Measurements from ENCODE around the gene TMEM115.

The TMEM115 gene

GRCh38 chr3:50319181-50319893 is 40.0 kb downstream of the TMEM115 start:
- no peak for ATAC-seq
- no peak for TF ChIP-seq OSR1 (CRISPR knock-in tag; IDR thresholded peaks at IDR 0.05)
- no peak for TF ChIP-seq BACH2 (CRISPR knock-in tag; IDR thresholded peaks at IDR 0.05; ENCODE audit: borderline replicate concordance)
- no peak for TF ChIP-seq ZC3H10 (CRISPR knock-in tag; IDR thresholded peaks at IDR 0.05)
- TF ChIP-seq, protein P1, sequence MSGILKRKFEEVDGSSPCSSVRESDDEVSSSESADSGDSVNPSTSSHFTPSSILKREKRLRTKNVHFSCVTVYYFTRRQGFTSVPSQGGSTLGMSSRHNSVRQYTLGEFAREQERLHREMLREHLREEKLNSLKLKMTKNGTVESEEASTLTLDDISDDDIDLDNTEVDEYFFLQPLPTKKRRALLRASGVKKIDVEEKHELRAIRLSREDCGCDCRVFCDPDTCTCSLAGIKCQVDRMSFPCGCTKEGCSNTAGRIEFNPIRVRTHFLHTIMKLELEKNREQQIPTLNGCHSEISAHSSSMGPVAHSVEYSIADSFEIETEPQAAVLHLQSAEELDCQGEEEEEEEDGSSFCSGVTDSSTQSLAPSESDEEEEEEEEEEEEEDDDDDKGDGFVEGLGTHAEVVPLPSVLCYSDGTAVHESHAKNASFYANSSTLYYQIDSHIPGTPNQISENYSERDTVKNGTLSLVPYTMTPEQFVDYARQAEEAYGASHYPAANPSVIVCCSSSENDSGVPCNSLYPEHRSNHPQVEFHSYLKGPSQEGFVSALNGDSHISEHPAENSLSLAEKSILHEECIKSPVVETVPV (CRISPR knock-in tag; IDR thresholded peaks at IDR 0.05): no peak
- no peak for TF ChIP-seq RARB (CRISPR knock-in tag; IDR thresholded peaks at IDR 0.05)
- TF ChIP-seq, protein P2, sequence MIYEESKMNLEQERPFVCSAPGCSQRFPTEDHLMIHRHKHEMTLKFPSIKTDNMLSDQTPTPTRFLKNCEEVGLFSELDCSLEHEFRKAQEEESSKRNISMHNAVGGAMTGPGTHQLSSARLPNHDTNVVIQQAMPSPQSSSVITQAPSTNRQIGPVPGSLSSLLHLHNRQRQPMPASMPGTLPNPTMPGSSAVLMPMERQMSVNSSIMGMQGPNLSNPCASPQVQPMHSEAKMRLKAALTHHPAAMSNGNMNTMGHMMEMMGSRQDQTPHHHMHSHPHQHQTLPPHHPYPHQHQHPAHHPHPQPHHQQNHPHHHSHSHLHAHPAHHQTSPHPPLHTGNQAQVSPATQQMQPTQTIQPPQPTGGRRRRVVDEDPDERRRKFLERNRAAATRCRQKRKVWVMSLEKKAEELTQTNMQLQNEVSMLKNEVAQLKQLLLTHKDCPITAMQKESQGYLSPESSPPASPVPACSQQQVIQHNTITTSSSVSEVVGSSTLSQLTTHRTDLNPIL (CRISPR knock-in tag; IDR thresholded peaks at IDR 0.05; ENCODE audit: low read depth): no peak
- no peak for TF ChIP-seq ISL1 (CRISPR knock-in tag; IDR thresholded peaks at IDR 0.05)
- TF ChIP-seq ZNF565 (CRISPR knock-in tag; conservative IDR thresholded peaks at IDR 0.05; ENCODE audit: low read depth): no peak
- TF ChIP-seq CSDC2 (CRISPR knock-in tag; IDR thresholded peaks at IDR 0.05): no peak

- no peak for TF ChIP-seq ZNF565 (CRISPR knock-in tag; conservative IDR thresholded peaks at IDR 0.05; ENCODE audit: low read depth)
- TF ChIP-seq RARB (CRISPR knock-in tag; IDR thresholded peaks at IDR 0.05): no peak
- TF ChIP-seq OSR1 (CRISPR knock-in tag; IDR thresholded peaks at IDR 0.05): no peak
- TF ChIP-seq ZFP3 (CRISPR knock-in tag; IDR thresholded peaks at IDR 0.05): no peak
- TF ChIP-seq POU6F1 (CRISPR knock-in tag; IDR thresholded peaks at IDR 0.05; ENCODE audit: borderline replicate concordance, low read depth): no peak
- TF ChIP-seq, protein P3, sequence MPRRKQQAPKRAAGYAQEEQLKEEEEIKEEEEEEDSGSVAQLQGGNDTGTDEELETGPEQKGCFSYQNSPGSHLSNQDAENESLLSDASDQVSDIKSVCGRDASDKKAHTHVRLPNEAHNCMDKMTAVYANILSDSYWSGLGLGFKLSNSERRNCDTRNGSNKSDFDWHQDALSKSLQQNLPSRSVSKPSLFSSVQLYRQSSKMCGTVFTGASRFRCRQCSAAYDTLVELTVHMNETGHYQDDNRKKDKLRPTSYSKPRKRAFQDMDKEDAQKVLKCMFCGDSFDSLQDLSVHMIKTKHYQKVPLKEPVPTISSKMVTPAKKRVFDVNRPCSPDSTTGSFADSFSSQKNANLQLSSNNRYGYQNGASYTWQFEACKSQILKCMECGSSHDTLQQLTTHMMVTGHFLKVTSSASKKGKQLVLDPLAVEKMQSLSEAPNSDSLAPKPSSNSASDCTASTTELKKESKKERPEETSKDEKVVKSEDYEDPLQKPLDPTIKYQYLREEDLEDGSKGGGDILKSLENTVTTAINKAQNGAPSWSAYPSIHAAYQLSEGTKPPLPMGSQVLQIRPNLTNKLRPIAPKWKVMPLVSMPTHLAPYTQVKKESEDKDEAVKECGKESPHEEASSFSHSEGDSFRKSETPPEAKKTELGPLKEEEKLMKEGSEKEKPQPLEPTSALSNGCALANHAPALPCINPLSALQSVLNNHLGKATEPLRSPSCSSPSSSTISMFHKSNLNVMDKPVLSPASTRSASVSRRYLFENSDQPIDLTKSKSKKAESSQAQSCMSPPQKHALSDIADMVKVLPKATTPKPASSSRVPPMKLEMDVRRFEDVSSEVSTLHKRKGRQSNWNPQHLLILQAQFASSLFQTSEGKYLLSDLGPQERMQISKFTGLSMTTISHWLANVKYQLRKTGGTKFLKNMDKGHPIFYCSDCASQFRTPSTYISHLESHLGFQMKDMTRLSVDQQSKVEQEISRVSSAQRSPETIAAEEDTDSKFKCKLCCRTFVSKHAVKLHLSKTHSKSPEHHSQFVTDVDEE (CRISPR knock-in tag; IDR thresholded peaks at IDR 0.05): no peak
- TF ChIP-seq TCF4 (CRISPR knock-in tag; IDR thresholded peaks at IDR 0.05; ENCODE audit: borderline replicate concordance): no peak
- no peak for TF ChIP-seq ESRRG (CRISPR knock-in tag; IDR thresholded peaks at IDR 0.05)
- no peak for TF ChIP-seq BACH2 (CRISPR knock-in tag; IDR thresholded peaks at IDR 0.05; ENCODE audit: borderline replicate concordance)
- TF ChIP-seq TOX (CRISPR knock-in tag; IDR thresholded peaks at IDR 0.05; ENCODE audit: borderline replicate concordance): no peak
- TF ChIP-seq ISL1 (CRISPR knock-in tag; IDR thresholded peaks at IDR 0.05): no peak
- TF ChIP-seq, protein P1 (CRISPR knock-in tag; IDR thresholded peaks at IDR 0.05): no peak
- TF ChIP-seq ARNTL (CRISPR knock-in tag; IDR thresholded peaks at IDR 0.05; ENCODE audit: borderline replicate concordance, low read depth): no peak
- TF ChIP-seq GLIS3 (CRISPR knock-in tag; IDR thresholded peaks at IDR 0.05): no peak
- no peak for TF ChIP-seq SNAI2 (CRISPR knock-in tag; IDR thresholded peaks at IDR 0.05)
Measured at GRCh38 chr3:50318615-50319014, 40.7 kb downstream of the TMEM115 start.

GRCh38 chr3:50318163-50318562 is 41.2 kb downstream of the TMEM115 start:
- TF ChIP-seq OSR1 (CRISPR knock-in tag; IDR thresholded peaks at IDR 0.05): no peak
- TF ChIP-seq, protein P1 (CRISPR knock-in tag; IDR thresholded peaks at IDR 0.05): no peak
- no peak for TF ChIP-seq ZNF70 (CRISPR knock-in tag; IDR thresholded peaks at IDR 0.05)
- TF ChIP-seq, protein P3 (CRISPR knock-in tag; IDR thresholded peaks at IDR 0.05): no peak
- ATAC-seq: no peak

More at GRCh38 chr3:50318615-50319014, 40.7 kb downstream of the TMEM115 start:
- ATAC-seq: no peak

Measured in SK-N-SH treated with all-trans-retinoic acid at 6 μM for 48 hours (cell line).